HG03521 (cell line): ENCODE data around the gene ACSM2B.
"Not testable (repeated sequence)": the region's sequence is repeated elsewhere in the genome, so short reads cannot be mapped to it uniquely, and the experiment has no call there.

Experiments
- ATAC-seq: cut with Tn5 transposase; IDR thresholded peaks from one replicate; pipeline ENCODE4 v1.9.1; 2021; ENCODE audit warnings: mild to moderate bottlenecking, moderate library complexity; ENCODE audit not compliant: unreplicated experiment

ACSM2B gene

GRCh38 chr16:20595694-20596093 lies 19.5 kb upstream of the ACSM2B start:
- not testable (repeated sequence) for ATAC-seq

GRCh38 chr16:20595068-20595467 lies 18.9 kb upstream of the ACSM2B start:
- not testable (repeated sequence) for ATAC-seq

- not testable (repeated sequence) for ATAC-seq
These were observed 16.6 kb upstream of the ACSM2B start for GRCh38 chr16:20592780-20593179.

GRCh38 chr16:20589486-20589885 lies 13.3 kb upstream of the ACSM2B start:
- not testable (repeated sequence) for ATAC-seq

- not testable (repeated sequence) for ATAC-seq
These were observed 11.5 kb upstream of the ACSM2B start for GRCh38 chr16:20587645-20588074.

GRCh38 chr16:20586716-20587115 lies 10.5 kb upstream of the ACSM2B start:
- ATAC-seq, result not testable (repeated sequence)

GRCh38 chr16:20586112-20586511 lies 9.9 kb upstream of the ACSM2B start:
- ATAC-seq, result not testable (repeated sequence)

- not testable (repeated sequence) for ATAC-seq
These were observed 4.5 kb upstream of the ACSM2B start for GRCh38 chr16:20580487-20581259.

- ATAC-seq, result not testable (repeated sequence)
These were observed 1.9 kb upstream of the ACSM2B start for GRCh38 chr16:20578091-20578490.

- ATAC-seq, result not testable (repeated sequence)
These were observed 7.0 kb downstream of the ACSM2B start for GRCh38 chr16:20569117-20569651.

GRCh38 chr16:20568404-20568803 lies 7.8 kb downstream of the ACSM2B start:
- ATAC-seq, result no peak

- no peak for ATAC-seq
These were observed 9.3 kb downstream of the ACSM2B start for GRCh38 chr16:20566864-20567263.

GRCh38 chr16:20565334-20565733 lies 10.8 kb downstream of the ACSM2B start:
- ATAC-seq, result not testable (repeated sequence)

GRCh38 chr16:20564218-20564617 lies 11.9 kb downstream of the ACSM2B start:
- not testable (repeated sequence) for ATAC-seq

GRCh38 chr16:20555628-20556027 lies 20.5 kb downstream of the ACSM2B start:
- ATAC-seq, result not testable (repeated sequence)

GRCh38 chr16:20554689-20555088 lies 21.5 kb downstream of the ACSM2B start:
- not testable (repeated sequence) for ATAC-seq

GRCh38 chr16:20553493-20553892 lies 22.7 kb downstream of the ACSM2B start:
- ATAC-seq, result not testable (repeated sequence)

- ATAC-seq, result not testable (repeated sequence)
These were observed 29.2 kb downstream of the ACSM2B start for GRCh38 chr16:20546951-20547350.

GRCh38 chr16:20546278-20546853 lies 29.8 kb downstream of the ACSM2B start:
- not testable (repeated sequence) for ATAC-seq

GRCh38 chr16:20540603-20541316 lies 35.4 kb downstream of the ACSM2B start:
- ATAC-seq, result not testable (repeated sequence)

GRCh38 chr16:20538687-20539086 lies 37.5 kb downstream of the ACSM2B start:
- no peak for ATAC-seq
